ENCODE data around the gene MRPL58. TPM values are rescaled to one million over a fixed set of nuclear protein-coding genes. Genes with fewer than 3 reads are reported as not detected.
A peak's percentile ranks its signal among the peaks of the same experiment; 100 is the strongest.
"Not testable (repeated sequence)": the region's sequence is repeated elsewhere in the genome, so short reads cannot be mapped to it uniquely, and the experiment has no call there.

MRPL58 gene
- total RNA-seq, 1 donor from 2014 or later: 8.0 TPM

DNA sequence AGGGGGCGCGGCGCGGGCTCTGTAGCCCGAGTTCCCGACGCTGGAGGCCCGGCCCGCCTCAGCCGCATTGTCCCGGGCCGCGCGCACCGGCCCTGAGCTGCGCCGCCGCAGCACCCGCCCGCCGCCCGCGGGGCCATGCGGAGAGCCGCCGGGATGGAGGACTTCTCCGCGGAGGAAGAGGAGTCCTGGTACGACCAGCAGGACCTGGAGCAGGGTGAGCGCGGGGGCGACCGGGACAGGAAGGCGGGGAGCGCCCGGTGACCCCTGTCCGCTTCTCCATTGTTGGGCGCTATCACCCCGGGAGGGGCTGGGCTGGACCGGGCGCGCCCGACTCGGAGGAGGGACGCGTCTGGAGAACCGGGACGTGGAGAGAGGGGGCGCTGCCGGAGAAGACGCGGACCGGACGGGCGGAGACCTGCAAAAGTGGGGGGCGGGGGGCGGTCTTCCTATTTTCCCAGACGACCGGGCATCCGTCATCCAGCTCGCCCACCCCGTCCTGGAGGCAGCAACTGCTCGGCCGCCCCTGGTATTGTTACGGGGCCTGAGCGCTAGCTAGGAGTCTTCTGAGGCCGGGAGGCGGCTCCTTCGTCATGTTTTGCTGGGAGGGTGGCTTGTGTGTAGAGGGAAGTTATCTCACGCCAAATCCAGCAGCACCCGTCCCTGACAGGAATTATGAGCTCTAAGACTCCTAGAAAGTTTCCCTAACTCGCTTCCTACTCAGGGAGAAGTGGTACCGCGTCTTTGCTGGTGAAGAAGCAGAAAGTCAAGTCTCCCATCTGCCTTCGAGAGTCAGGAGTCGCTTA lies 24.4 kb upstream of the MRPL58 start:
- peak; percentile 56 for DNase-seq

DNA sequence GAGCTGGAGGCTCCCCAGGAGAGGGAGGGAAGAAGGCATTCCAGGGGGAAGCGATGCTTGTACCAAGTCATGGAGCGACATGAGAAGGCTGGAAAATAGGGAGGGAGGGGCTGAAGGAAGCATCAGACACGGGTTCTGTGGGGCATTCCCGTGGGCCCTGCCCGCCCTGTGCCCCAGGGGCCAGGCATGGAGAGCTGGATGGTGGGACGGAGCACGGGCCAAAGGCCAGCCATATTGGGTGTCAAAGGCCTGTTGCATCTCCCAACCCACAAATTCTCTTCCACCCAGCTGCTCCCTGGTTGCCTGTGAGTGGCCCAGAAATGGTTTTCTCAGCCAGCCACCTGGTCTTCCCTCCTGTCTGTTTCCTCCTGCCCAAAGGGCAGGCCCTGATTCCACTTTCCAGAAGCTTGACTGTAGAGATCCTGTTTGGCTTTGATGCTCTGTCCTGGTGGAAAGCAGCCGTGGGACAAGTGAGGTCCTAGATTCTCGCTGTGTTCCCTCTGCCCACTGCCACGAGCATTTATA lies 21.8 kb upstream of the MRPL58 start:
- no peak for DNase-seq

DNA sequence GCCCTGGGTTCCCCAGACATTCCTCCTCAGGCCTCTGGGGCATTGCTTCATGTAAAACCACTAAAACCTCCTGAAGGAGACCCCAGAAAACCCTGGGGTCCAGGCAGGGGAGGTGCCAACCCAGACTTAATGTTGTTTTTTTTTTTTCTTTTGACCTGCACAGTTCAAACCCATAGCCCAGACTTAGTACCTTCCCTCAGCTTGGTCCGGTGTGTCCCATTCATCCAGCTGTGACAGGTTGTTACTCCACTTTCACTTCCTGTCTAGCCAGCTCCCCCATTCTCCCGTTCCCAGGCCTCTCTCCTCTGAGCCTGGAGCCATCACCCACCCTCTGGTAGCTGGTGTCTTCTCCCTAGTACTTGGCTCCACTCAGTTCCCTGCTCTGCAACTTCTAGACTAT lies 20.2 kb upstream of the MRPL58 start:
- DNase-seq: no peak

DNA sequence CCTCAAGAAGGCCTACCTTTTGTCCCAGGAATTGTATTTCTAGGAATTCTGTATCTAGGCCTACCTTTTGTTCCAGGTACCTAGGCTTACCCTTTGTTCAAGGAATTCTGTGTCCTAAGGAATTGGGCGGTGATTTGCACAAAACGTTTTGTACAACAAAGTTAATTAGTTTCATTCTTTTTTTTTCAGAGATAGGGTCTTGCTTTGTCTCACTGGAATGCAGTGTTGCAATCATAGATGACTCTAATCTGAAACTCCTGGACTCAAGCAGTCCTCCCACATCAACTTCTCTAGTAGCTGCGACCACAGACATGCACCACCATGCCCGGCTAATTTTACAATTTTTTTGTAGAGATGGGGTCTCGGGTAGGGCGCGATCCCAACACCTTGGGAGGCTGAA lies 18.0 kb upstream of the MRPL58 start:
- no peak for DNase-seq

DNA sequence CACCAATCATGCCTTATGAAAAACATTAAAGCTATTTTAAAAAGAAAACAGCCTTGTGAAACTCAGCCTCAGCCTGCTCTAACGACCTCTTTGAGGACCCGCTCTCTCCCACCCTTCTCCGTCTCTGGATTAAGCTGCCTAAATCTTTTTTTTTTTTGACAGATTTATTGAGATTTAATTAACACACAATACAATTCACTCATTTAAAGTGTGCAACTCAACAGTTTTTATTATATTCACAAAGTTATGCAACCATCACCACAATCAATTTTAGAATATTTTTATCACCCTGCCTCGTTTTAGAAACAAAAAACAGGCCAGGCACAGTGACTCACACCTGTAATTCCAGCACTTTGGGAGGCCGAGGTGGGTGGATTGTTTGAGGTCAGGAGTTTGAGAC lies 16.6 kb upstream of the MRPL58 start:
- no peak for DNase-seq

DNA sequence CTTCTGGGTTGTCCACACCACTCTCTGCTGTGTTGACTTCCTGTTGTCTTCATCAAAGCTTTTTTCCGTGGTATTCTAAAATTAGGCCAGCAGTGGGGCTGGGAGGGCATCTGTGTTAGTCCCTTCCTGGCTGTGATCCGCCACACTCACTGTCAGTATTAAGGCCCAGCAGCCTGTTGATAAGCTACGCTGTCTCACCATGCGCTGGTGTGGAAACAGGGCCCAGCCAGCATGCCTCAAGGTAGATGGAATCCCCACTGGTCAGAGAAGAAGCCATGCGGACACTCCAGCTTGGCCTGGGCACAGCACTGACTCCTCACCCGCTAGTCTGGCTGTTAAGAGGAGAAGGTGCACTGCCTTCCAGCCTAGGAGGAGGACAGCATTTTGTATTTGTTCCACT lies 13.7 kb upstream of the MRPL58 start:
- no peak for DNase-seq

DNA sequence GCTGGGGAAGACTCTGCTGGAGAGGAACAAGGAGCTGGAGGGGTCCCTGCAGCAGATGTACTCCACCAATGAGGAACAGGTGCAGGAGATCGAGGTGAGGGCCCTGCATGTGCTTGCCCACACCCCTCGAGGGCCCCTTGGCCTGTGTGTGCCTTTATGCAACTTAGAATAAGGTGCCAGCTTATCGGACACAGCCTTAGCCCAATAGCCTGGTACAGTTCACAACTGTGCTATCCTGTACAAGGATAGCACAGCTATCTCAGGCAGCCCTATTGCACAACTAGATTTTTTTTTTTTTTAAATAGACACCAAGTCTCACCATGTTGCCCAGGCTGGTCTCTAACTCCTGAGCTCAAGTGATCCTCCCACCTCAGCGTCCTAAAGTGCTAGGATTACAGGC lies 12.9 kb upstream of the MRPL58 start:
- DNase-seq: no peak

DNA sequence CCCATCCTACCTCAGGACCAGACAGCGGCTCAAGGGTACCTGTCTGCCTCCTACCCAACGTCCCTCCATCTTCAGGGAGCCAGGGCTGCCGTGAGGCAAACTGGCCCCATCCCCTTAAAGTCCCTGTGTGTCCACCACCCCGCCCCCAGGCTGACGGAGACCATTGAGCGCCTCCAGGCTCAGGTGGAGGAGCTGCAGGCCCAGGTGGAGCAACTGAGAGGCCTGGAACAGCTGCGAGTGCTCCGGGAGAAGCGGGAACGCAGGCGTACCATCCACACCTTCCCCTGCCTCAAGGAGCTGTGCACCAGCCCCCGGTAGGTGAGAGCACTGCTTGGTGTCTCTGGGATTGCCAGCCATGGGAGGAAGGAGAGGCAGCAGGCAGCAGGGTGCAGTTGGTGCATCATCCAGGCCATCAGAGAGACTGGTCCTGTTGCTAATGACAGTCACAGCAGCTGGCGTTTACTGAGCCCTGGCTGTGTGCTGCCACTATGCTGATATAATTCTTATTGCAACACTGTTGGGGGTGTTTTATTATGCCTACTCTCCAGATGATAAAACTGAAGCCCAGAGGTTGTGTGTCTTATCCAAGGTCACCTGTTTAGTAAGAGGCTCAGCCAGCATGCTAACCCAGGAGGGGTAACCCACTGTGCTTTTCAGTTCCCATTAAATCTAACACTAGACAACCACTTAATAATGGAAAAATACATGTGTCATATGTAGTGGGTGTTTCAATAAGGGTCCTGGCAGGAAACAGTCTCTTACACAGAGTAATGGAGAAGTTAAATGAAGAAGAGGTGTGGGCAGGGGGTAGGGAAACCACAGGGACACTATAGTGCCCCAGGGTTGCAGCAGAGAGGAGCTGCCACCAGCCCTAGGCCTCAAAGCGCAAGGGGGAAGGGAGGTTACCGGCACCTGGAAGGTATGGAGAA lies 10.3 kb upstream of the MRPL58 start:
- no peak for DNase-seq

DNA sequence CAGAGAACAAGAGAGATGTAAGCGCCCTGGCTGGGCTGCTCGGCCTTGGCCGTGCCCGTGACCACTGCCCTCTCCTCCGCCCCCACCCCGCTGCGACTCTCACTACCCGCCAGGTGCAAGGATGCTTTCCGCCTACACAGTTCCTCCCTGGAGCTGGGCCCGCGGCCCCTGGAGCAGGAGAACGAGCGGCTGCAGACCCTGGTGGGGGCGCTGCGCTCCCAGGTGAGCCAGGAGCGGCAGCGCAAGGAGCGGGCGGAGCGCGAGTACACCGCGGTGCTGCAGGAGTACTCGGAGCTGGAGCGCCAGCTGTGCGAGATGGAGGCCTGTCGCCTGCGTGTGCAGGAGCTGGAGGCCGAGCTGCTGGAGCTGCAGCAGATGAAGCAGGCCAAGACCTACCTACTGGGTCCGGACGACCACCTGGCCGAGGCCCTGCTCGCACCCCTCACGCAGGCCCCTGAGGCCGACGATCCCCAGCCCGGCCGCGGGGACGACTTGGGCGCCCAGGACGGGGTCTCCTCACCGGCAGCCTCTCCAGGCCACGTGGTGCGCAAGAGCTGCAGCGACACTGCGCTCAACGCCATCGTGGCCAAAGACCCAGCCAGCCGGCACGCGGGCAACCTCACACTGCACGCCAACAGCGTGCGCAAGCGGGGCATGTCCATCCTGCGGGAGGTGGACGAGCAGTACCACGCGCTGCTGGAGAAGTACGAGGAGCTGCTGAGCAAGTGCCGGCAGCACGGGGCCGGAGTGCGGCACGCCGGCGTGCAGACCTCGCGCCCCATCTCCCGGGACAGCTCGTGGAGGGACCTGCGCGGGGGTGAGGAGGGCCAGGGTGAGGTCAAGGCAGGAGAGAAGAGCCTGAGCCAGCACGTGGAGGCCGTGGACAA lies 9.2 kb upstream of the MRPL58 start:
- no peak for DNase-seq

DNA sequence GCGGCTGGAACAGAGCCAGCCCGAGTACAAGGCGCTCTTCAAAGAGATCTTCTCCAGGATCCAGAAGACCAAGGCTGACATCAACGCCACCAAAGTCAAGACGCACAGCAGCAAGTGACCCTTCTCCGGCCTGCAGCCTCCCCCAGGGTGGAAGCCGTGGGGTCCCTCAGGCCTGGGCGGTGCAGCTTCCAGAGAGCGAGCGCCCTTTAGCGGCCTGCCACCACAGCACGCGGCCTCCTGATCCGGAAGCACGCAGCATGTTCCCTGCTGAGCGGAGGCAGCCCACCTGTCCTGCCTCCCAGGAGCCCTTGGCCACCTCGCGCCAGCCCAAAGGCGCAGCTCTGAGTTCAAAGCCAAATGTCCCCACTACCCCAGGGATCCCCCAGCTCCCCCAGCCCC lies 8.5 kb upstream of the MRPL58 start:
- no peak for DNase-seq

DNA sequence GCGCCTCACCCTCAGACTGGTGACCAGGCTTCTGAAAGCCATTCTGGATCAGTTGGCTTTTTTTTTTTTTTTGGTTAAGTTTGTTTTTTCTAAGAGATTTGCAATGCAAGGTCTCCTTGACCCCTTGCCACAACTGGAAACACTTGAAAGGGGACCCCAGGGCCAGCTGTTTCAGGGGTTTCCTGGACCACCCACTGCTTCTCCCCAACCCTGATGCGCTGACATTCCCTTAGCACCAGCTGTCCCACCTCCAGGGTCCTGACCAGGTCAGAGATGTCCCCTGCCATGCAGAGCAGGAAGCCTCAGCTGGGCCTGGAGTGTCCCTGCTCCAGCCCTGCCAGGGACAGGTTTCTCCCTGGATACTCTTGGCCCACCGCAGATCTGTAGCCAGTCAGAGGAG lies 8.1 kb upstream of the MRPL58 start:
- no peak for DNase-seq

DNA sequence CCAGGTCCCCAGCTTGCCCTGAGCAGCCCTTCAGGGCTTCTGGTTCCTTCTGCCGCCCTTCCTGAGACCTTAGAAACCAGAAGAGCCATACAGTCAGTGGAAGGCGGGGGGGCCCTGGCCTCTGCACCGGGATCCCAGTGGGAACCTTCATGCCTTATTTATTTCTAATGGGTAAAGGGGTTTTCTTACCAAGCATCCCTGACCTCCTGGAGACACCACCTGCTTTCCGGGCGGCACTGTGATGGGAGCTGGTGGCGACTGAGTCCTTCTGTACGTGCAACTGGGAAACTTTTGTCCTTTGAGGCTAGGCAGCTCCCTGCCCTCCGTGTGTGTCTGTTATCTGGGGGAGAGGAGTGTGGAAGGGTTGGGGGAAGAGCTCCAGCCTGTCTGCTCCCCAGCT lies 7.2 kb upstream of the MRPL58 start:
- no peak for DNase-seq

DNA sequence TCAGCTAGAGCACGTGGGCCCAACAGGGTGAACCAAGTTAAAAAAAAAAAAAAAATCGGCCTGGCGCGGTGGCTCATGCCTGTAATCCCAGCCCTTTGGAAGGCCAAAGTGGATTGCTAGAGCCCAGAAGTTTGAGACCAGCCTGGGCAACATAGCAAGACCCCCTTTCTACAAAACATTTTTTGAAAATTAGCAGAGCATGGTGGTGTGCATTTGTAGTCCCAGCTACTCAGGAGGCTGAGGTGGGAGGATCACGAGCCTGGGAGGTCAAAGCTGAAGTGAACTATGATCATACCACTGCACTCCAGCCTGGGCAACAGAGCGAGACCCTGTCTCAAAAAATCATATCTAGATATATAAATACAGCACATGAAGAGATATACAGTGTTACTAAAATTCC lies 6.4 kb upstream of the MRPL58 start:
- DNase-seq: not testable (repeated sequence)

DNA sequence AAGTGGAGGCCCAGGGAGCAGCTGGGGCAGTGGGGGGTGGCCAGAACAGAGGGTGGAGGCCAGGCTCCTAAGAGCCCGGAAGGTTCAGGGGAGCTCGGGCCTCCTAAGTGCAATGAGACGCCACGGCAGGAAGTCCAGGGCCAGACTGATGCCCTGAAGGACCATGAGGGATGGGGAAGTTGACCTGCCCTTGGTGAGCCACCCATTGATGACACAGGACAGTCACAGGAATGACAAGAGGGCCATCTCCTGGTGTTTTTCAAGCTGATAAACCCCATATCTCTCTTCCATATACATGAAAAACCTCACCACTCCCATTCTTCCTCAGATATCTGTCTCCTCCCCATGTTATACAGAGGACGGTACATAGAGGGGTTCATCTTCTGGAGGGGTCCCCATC lies 5.8 kb upstream of the MRPL58 start:
- DNase-seq: no peak

DNA sequence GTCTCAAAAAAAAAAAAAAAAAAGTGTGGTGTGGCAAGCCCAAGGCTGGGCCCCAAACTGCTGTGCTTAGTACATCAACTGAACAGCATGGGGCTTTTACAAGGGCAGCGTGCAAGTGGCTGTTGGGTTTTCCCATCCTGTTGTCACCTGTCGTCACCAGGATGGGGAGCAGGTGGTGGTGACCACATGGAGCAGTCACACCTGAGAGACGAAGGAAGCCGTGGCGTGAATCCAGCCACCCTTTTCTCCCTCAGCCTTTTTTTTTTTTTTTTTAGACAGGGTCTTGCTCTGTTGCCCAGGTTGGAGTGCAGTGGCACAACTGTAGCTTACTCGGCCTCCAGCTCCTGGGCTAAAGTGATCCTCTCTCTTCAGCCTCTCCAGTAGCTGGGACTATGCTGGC lies 4.1 kb upstream of the MRPL58 start:
- DNase-seq: no peak

DNA sequence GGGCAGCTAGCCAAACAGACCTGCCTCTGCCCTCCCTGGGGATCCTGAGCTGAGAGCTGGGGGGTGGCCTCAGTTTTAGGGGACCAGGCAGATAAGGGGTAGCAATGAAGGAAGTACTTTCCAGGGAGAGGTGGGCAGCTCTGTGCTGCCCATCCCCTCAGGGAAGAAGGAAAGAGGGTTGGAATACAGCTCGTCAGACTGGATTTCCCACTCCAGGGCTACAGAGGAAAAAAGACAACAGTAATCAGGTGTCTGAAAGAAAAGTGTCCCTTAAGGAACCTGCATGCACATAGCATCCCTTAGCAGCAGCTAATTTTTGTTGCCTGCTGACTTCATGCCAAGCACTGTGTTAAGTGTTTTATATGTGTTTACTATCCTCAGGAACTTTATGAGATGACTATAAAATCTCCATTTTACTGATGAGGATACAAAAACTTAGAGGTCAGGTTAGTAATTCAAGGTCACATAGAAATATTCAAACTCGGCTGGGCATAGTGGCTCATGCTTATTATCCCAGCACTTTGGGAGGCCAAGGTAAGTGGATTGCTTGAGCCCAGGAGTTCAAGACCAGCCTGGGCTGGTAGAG lies 3.2 kb upstream of the MRPL58 start:
- DNase-seq: no peak

DNA sequence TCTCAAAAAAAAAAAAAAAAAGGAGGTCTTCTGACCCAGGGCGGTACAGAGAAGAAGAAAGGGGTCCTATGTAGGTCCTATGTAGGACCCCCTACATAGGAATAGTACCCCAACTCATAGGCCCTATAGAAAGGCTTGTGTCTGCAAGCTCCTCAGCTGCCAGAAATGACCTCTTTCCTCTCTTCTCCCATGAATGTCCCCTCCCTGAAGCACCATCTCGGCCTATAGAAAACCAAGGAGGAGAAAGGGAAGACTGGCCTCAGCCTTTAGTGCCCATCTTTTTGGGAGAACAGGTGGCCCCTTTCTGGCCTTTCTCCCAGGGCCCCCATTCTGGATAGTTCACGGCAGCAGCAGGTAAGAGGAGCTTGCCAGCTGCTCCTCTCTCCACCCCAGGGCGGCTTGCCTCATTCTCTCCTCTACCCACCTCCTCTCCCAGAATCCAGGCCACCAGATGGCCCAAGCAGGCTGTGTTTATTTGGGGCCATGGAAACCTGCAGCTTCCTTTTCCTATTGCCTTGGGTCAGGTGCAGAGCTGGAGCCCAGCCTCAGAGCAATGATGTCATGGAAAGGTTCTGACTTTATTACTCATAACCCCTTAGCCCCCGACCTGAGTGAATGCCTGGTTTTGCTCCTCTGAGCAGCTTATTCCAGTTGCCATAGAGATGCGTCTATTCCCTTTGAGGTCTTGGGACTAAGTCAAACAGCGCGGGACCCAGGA lies 1.6 kb upstream of the MRPL58 start:
- peak; percentile 35 for DNase-seq

DNA sequence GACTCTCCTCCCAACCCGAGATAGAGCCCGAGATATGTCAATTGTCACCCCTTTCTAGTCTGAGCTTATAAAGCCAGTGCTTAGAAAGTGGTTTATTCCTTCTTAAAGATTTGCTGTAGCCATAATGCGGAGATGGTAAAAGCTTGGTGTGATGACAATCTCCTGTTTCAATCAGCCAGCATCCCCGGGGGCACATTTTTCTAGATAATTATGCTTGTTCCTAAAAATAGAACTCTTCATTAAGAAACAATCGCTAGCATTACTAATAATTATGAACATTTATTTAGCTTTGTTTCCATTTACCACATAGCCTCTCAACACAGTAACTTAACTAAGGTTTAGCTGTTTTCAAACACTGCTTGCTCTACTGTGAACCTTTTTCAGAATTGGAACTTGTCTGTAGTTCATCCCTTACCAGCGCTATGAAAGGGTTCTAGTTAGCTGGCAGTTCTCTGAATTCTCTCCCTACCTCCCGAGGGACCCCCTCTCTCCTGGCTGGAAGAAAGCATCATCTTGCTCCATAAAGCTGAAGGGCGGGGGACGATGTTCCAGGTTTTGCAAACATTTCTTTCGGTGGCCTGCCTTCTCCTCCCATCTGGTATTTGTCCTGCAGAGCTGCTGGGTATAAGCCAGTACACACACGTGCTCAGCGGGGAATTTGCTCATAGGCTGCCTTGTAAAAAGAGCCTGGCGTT lies 922 bp upstream of the MRPL58 start:
- DNase-seq: peak; percentile 56

DNA sequence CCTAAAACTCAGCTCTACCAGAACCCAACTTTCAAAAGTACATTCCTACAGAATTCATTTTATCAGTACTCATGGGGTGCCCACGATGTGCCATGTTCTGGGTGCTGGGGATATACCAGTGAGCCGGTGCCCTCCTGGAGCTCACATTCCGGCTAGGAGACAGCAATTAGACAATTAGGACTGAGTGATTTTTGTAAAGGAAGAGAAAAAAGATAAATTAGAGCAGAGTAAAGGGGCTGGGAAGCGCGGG lies 449 bp upstream of the MRPL58 start:
- DNase-seq: no peak

DNA sequence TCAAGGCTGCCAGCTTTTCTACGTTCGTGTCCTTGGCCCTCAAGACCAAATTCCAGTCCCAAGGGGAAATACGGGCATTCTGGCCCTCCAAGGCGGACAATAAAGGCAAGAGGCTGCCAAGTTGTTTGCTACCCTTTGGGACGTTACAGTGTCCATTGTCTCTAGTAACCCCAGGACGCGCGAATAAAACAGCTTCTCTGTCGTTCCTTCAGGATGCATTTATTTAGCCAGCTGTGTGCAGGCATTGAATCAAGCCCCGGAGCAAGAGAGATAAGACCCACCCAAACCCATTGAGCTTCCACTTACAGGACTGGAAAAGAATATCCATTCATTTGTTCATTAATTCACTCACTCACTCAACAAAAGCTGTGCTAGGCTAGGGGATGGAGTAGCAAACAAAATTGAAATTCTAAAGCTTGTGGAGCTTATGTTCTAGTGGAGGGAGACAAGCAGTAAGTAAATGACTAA lies 656 bp downstream of the MRPL58 start:
- no peak for DNase-seq

DNA sequence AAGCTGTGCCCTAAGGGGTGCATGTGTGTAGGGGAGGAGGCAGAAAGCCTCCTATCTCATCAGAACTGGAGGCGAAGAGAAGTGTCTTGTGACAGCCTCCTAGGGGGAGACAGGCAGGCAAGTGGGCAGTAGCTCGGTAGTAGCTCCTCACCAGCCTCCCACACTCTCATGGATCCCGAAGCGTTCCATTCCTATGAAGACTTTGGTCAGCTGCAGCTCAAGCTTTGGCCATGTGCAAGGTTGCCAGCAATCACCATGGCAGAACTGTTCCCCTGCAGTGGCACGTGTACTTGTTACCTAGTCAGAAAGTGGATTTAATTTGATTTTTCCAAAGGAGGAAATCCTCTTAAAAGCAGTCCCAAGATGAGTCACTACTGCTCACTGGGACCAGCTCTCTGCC lies 6.7 kb downstream of the MRPL58 start:
- no peak for DNase-seq
